A673 (cell line): ENCODE results near the gene ORAI2.

Experiments used
- EZH2 ChIP-seq: fragments of 200-600 bp; sonication (generic); IDR thresholded peaks from 2 replicates; pipeline ENCODE4 v1.6.1; 2017; ENCODE audit warnings: borderline replicate concordance, low read depth, mild to moderate bottlenecking, mixed read lengths, antibody characterized with exemption, low read length; ENCODE audit not compliant: poor library complexity, severe bottlenecking
- TF ChIP-seq, protein P1 (sequence below): fragments of 300-800, 200-600 bp; sonication (generic); conservative IDR thresholded peaks from 2 replicates; pipeline ENCODE4 v1.5.1; 2017; ENCODE audit warnings: low read depth, mild to moderate bottlenecking, antibody characterized with exemption, low read length, moderate library complexity, mixed read lengths

DNA sequence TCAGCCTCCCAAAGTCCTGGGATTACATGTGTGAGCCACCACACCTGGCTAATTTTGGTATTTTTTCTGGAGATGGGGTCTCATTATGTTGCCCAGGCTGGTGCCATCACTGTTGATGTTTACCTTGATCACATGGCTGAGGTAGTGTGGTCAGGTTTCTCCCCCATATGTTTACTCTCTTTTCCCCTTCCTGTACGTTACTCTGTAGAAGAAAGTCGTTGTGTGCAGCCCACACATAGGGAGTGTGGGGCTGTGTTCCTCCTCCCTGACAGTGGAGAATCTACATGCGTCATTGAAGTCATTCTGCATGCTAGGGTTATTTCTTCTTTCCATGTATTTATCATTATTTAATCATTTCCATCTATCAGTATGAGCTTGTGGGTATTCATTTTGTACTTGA lies 16.3 kb upstream of the ORAI2 start:
- TF ChIP-seq, protein P1, sequence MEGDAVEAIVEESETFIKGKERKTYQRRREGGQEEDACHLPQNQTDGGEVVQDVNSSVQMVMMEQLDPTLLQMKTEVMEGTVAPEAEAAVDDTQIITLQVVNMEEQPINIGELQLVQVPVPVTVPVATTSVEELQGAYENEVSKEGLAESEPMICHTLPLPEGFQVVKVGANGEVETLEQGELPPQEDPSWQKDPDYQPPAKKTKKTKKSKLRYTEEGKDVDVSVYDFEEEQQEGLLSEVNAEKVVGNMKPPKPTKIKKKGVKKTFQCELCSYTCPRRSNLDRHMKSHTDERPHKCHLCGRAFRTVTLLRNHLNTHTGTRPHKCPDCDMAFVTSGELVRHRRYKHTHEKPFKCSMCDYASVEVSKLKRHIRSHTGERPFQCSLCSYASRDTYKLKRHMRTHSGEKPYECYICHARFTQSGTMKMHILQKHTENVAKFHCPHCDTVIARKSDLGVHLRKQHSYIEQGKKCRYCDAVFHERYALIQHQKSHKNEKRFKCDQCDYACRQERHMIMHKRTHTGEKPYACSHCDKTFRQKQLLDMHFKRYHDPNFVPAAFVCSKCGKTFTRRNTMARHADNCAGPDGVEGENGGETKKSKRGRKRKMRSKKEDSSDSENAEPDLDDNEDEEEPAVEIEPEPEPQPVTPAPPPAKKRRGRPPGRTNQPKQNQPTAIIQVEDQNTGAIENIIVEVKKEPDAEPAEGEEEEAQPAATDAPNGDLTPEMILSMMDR: no peak
- no peak for TF ChIP-seq EZH2
